Neural cell (in vitro differentiated cells): ENCODE measurements around the gene P3H3.

Source experiments
- CTCF ChIP-seq: fragments of 450-650 bp; IDR thresholded peaks from 2 replicates; pipeline ENCODE4 v1.5.1; 2014; ENCODE audit warnings: antibody characterized with exemption, mild to moderate bottlenecking, moderate library complexity; ENCODE audit not compliant: poor library complexity, severe bottlenecking
- EP300 ChIP-seq: fragments of 450-650 bp; conservative IDR thresholded peaks from 2 replicates; pipeline ENCODE4 v1.6.1; 2014; ENCODE audit warnings: antibody characterized with exemption, mild to moderate bottlenecking, moderate library complexity; ENCODE audit not compliant: poor library complexity, severe bottlenecking
- EZH2 ChIP-seq: fragments of 200-600, 300-800 bp; shearing (Covaris generic), sonication (generic); IDR thresholded peaks from 2 replicates; pipeline ENCODE4 v1.6.1; 2014; ENCODE audit warnings: antibody characterized with exemption, low read length, borderline replicate concordance, mild to moderate bottlenecking; ENCODE audit not compliant: insufficient read depth, poor library complexity, severe bottlenecking
- MXI1 ChIP-seq: fragments of 450-650 bp; conservative IDR thresholded peaks from 2 replicates; pipeline ENCODE4 v1.6.1; 2014; ENCODE audit warnings: antibody characterized with exemption, mild to moderate bottlenecking; ENCODE audit not compliant: poor library complexity, severe bottlenecking
- POLR2AphosphoS5 ChIP-seq: IDR thresholded peaks from 2 replicates; pipeline ENCODE4 v1.6.1; 2012
- RAD21 ChIP-seq: fragments of 450-650 bp; conservative IDR thresholded peaks from 2 replicates; pipeline ENCODE4 v1.6.1; 2014; ENCODE audit warnings: antibody characterized with exemption, mild to moderate bottlenecking, moderate library complexity
- REST ChIP-seq: IDR thresholded peaks from 2 replicates; pipeline ENCODE4 v1.6.1; 2012; ENCODE audit warnings: borderline replicate concordance
- SMC3 ChIP-seq: fragments of 450-650 bp; conservative IDR thresholded peaks from 2 replicates; pipeline ENCODE4 v1.6.1; 2014; ENCODE audit warnings: antibody characterized with exemption, mild to moderate bottlenecking, moderate library complexity; ENCODE audit not compliant: poor library complexity
- TAF1 ChIP-seq: IDR thresholded peaks from 2 replicates; pipeline ENCODE4 v1.6.1; 2012; ENCODE audit warnings: low read depth

GRCh38 chr12:6884539-6884938, 56.3 kb downstream of the P3H3 start:
- TF ChIP-seq CTCF (no peak), TAF1 (no peak), EZH2 (no peak), REST (no peak), RAD21 (no peak), EP300 (no peak), POLR2AphosphoS5 (no peak), SMC3 (no peak), MXI1 (no peak)
